Astrocyte of the cerebellum (primary cell): Measurements from ENCODE around the gene P2RX6.
A peak's percentile ranks its signal among the peaks of the same experiment; 100 is the strongest.

Experiments
- DNase-seq: peaks from one replicate; pipeline ENCODE4 v3.0.0-alpha.2; 2011; ENCODE audit warnings: low read depth
- H3K4me3 ChIP-seq: 2 replicates; pipeline ENCODE4 v1.5.1; 2011; ENCODE audit warnings: mild to moderate bottlenecking, low read depth, low read length, moderate library complexity
- CTCF ChIP-seq: IDR thresholded peaks from 2 replicates; pipeline ENCODE4 v1.5.1; 2012; ENCODE audit warnings: low read length, low read depth, moderate library complexity, mild to moderate bottlenecking; ENCODE audit errors: missing control alignments
- in situ Hi-C: cut with HindIII; loops from 2 replicates; pipeline ENCODE4 v1.10.0; 2017; ENCODE audit warnings: low sequenced_read_pairs

The P2RX6 gene

GRCh38 chr22:21014726-21015465 is at the start of gene P2RX6:
Gene P2RX6 (plus strand): TSS chr22:21015165. CDS start chr22:21015175, 10 bp downstream.
- TF ChIP-seq CTCF = no peak
- no peak for DNase-seq
- in situ Hi-C loops = no loop called here
- peak within 1 kb of the TSS; percentile 53 for H3K4me3 ChIP-seq

- no peak for TF ChIP-seq CTCF
- in situ Hi-C loops = no loop called here
- no peak overlapping the region for H3K4me3 ChIP-seq
Measured at GRCh38 chr22:20965888-20966855, 48.8 kb upstream of the P2RX6 start.

GRCh38 chr22:20966883-20967696 is 47.9 kb upstream of the P2RX6 start, which contains the start of gene AIFM3:
Gene AIFM3 (plus strand): TSS chr22:20967255. CDS start chr22:20967945, 690 bp downstream.
- no peak for DNase-seq
- no peak within 1 kb of the TSS for H3K4me3 ChIP-seq
- no peak for TF ChIP-seq CTCF
- in situ Hi-C loops = no loop called here

More at GRCh38 chr22:20965888-20966855, 48.8 kb upstream of the P2RX6 start:
- DNase-seq = no peak

GRCh38 chr22:20967697-20968211 is 47.2 kb upstream of the P2RX6 start:
- no peak for TF ChIP-seq CTCF
- in situ Hi-C loops = no loop called here

GRCh38 chr22:20968281-20968977 is 46.5 kb upstream of the P2RX6 start:
- no peak for TF ChIP-seq CTCF
- in situ Hi-C loops = no loop called here
- no peak overlapping the region for H3K4me3 ChIP-seq
- no peak for DNase-seq

More at GRCh38 chr22:20967697-20968211, 47.2 kb upstream of the P2RX6 start:
- DNase-seq = no peak
- H3K4me3 ChIP-seq = no peak overlapping the region
